ENCODE results near the gene IRF5.
A peak's percentile ranks its signal among the peaks of the same experiment; 100 is the strongest.
"Not testable (repeated sequence)": the region's sequence is repeated elsewhere in the genome, so short reads cannot be mapped to it uniquely, and the experiment has no call there.

Gene IRF5

GRCh38 chr7:128955981-128956380, 18.3 kb downstream of the IRF5 start:
- DNase-seq: no peak

GRCh38 chr7:128959296-128959695, 21.6 kb downstream of the IRF5 start:
- no peak for DNase-seq

GRCh38 chr7:128961030-128961659, 23.4 kb downstream of the IRF5 start:
- DNase-seq: no peak

- DNase-seq: no peak
These were observed 25.2 kb downstream of the IRF5 start for GRCh38 chr7:128962899-128963298.

- DNase-seq: no peak
These were observed 25.6 kb downstream of the IRF5 start for GRCh38 chr7:128963327-128963757.

GRCh38 chr7:128968624-128969023, 30.9 kb downstream of the IRF5 start:
- no peak for DNase-seq

GRCh38 chr7:128974241-128974934, 36.7 kb downstream of the IRF5 start:
- DNase-seq: no peak

GRCh38 chr7:128982105-128982504, 44.4 kb downstream of the IRF5 start:
- DNase-seq: no peak

- no peak for DNase-seq
These were observed 47.9 kb downstream of the IRF5 start for GRCh38 chr7:128985660-128986059.

- DNase-seq: peak in 9 of 51 donors; percentile 2 to 31 (median 6)
These were observed 48.9 kb downstream of the IRF5 start for GRCh38 chr7:128986609-128987008.

- DNase-seq: no peak
These were observed 50.6 kb downstream of the IRF5 start for GRCh38 chr7:128988372-128988771.

GRCh38 chr7:128989961-128990360, 52.2 kb downstream of the IRF5 start:
- no peak for DNase-seq

GRCh38 chr7:128993419-128993818, 55.7 kb downstream of the IRF5 start:
- no peak for DNase-seq

- DNase-seq: not testable (repeated sequence)
These were observed 56.8 kb downstream of the IRF5 start for GRCh38 chr7:128994560-128994959.

GRCh38 chr7:128997181-128997580, 59.5 kb downstream of the IRF5 start:
- DNase-seq: peak in 1 of 51 donors; percentile 10

All from hypothalamus (tissue), 51 donors.